Measurements from ENCODE around the gene PLPPR1.

The PLPPR1 gene

DNA sequence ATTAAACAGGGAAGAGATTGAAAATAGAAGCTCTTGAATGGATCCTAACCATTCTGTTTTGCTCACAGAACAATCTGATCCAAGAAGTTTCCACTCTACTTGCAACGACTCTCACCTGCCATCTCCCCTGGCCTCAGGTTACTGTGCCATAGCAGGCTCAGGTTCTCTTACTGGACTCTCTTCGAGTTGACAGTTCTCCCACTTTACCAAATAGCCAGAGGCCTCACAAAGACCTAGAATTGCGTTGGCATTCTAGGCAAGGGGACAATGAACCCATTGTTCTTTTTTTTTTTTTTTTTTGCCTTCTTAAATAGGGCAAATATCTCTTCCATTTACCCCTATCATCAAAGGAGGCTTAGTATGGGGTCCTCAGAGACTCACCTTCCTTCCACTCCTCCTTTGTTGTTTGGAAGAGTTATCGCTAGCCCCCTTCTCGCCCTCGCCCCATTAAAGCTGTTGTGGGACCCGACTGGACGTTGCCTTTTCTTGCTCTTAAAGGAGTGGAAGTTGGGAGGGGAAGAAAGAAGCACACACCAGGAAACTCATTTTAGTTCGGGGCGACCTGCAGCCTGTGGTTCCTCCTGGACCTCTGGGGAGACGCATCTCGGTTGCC, 688 bp upstream of the PLPPR1 start:
- TF ChIP-seq, protein P1, sequence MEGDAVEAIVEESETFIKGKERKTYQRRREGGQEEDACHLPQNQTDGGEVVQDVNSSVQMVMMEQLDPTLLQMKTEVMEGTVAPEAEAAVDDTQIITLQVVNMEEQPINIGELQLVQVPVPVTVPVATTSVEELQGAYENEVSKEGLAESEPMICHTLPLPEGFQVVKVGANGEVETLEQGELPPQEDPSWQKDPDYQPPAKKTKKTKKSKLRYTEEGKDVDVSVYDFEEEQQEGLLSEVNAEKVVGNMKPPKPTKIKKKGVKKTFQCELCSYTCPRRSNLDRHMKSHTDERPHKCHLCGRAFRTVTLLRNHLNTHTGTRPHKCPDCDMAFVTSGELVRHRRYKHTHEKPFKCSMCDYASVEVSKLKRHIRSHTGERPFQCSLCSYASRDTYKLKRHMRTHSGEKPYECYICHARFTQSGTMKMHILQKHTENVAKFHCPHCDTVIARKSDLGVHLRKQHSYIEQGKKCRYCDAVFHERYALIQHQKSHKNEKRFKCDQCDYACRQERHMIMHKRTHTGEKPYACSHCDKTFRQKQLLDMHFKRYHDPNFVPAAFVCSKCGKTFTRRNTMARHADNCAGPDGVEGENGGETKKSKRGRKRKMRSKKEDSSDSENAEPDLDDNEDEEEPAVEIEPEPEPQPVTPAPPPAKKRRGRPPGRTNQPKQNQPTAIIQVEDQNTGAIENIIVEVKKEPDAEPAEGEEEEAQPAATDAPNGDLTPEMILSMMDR (IDR thresholded peaks at IDR 0.05; ENCODE audit: extremely low read depth, insufficient read depth, missing control alignments), result no peak
- no peak for DNase-seq (ENCODE audit: low spot score)
- in situ Hi-C loops (cut with MboI; ENCODE audit: low pct_unique_long_range_greater_than_20kb, low sequenced_read_pairs, unreplicated experiment), result no loop called here

DNA sequence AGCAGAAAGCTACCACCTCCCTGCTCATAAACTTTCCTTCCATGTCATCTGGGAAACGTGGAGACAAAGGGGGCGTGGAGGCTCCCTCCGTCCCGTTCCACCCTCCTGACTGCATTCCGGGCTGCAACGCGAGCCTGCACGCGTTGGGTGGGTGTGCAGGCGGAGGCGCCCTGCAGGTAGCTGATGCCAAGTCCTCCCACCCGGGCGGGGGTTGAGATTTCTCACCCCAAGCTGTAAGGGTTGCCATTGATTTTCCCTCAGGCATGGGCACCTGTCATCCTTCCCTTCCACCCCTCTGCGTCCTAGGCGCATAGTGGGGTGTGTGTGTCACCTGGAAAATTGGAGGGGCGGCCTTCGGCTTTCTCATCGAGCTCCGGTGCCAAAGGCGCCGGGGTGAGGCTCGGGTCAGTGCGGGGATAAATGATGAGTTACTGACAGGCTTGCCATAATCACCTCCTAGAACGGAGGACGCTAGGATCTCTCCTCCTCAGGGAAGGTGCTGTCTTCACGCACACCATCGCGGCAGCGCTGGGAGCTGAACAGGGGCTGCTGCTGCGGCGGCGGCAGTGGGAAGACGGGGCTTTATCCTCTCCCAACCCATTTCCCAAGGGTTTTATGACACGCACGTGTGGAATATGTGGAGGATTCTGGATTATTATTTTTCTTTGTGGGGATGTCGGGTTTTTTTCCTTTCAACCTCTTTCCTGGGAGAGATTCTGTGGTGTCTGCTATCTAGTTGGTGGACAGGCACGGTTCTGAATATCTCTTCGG, 973 bp downstream of the PLPPR1 start:
- TF ChIP-seq, protein P1 (IDR thresholded peaks at IDR 0.05; ENCODE audit: extremely low read depth, insufficient read depth, missing control alignments), result no peak
- DNase-seq (ENCODE audit: low spot score), result no peak
- in situ Hi-C loops (cut with MboI; ENCODE audit: low pct_unique_long_range_greater_than_20kb, low sequenced_read_pairs, unreplicated experiment), result no loop called here

DNA sequence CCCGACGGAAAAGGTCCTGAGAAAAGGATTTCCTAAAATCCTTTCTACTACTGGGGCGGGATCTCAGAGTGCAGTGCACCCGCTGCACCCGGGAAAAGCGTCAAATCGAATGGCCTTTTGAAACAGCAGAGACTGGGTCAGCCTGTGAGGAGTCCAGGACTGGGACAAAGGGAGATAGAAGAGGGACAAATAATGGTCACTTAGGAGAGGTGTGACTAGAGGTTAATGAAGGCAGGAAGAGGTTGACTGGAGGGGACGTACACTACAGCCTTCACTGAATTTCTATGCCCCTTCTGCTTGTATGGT, 1.5 kb downstream of the PLPPR1 start:
- TF ChIP-seq, protein P1 (IDR thresholded peaks at IDR 0.05; ENCODE audit: extremely low read depth, insufficient read depth, missing control alignments), result no peak
- DNase-seq (ENCODE audit: low spot score), result no peak
- in situ Hi-C loops (cut with MboI; ENCODE audit: low pct_unique_long_range_greater_than_20kb, low sequenced_read_pairs, unreplicated experiment), result no loop called here

DNA sequence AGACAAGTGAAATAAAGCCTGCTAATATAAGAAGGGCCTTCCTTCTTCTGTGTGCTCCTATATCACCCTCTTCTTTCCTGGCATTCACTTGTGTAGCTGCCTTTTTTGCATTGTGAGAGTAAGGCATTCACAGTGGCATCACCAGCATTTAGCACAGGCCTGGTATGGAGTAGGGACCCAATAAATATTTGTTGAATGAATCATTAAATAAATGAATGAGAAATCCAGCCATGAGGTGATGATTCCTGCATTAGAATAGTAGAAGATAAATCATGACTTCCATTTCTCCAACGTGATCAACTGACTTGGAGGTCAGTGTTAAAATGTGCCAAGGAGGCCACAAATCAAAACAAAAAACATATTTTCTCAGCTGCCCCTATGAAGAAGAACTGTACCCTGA, 3.9 kb downstream of the PLPPR1 start:
- TF ChIP-seq, protein P1 (IDR thresholded peaks at IDR 0.05; ENCODE audit: extremely low read depth, insufficient read depth, missing control alignments), result no peak

DNA sequence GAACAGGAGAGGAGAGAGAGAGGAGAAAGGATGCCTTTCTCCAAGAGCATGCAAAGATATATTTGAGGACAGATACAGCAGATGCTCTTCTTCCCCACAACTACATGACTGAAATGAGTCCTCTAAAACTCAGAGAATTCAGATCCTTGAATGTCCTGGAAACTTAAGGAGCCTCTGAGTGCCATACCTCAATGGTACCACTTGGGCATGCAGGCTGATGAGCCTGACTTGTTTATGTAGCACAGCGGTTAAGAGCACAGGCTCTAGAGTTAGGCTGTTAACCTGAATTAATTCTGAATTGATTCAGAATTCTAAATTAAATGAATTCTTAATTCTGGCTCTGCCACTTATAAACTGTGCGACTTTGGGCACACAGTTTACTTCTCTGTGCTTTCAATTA, 5.7 kb downstream of the PLPPR1 start:
- DNase-seq (ENCODE audit: low spot score), result no peak
- TF ChIP-seq, protein P1 (IDR thresholded peaks at IDR 0.05; ENCODE audit: extremely low read depth, insufficient read depth, missing control alignments), result no peak
- in situ Hi-C loops (cut with MboI; ENCODE audit: low pct_unique_long_range_greater_than_20kb, low sequenced_read_pairs, unreplicated experiment), result no loop called here

More for the DNA sequence above, 3.9 kb downstream of the PLPPR1 start:
- DNase-seq (ENCODE audit: low spot score), result no peak
- in situ Hi-C loops (cut with MboI; ENCODE audit: low pct_unique_long_range_greater_than_20kb, low sequenced_read_pairs, unreplicated experiment), result no loop called here

DNA sequence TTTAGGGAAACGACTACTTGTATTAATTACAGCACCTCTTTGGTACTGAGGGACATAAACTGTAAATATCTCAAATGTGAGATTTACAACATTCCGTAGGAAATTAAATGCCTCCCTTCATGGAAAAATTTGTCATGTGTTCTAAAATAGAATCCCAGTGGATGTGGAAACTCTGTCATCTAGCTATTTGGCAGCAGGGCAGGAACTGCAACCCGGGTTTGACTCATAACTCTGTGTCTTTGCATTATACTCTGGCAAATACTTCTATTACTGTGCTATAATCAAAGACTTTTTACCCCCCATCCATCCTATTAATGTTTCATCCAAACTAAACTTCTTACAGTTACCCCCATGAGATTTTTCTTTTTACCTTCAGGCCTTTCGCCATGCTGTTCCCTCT, 6.6 kb downstream of the PLPPR1 start:
- DNase-seq (ENCODE audit: low spot score), result no peak
- in situ Hi-C loops (cut with MboI; ENCODE audit: low pct_unique_long_range_greater_than_20kb, low sequenced_read_pairs, unreplicated experiment), result no loop called here
- TF ChIP-seq, protein P1 (IDR thresholded peaks at IDR 0.05; ENCODE audit: extremely low read depth, insufficient read depth, missing control alignments), result no peak

All from GM13977 (cell line).